GM12892 (cell line): ENCODE results near the gene XRCC1. TPM values are rescaled to one million over a fixed set of nuclear protein-coding genes. Genes with fewer than 3 reads are reported as not detected.

Experiments used
- DNase-seq: peaks from one replicate; pipeline ENCODE4 v3.0.0; 2011; ENCODE audit not compliant: insufficient read length
- FAIRE-seq: peaks from 2 replicates; lab custom pipeline; 2011; peaks lifted over from hg19 to GRCh38; lab: Jason Lieb, UNC
- POLR2A ChIP-seq: IDR thresholded peaks from 2 replicates; pipeline ENCODE4 v1.6.1; 2011; ENCODE audit warnings: low read depth, low read length, control low read depth
- POLR2AphosphoS5 ChIP-seq: IDR thresholded peaks from 2 replicates; pipeline ENCODE4 v1.6.1; 2011; ENCODE audit warnings: low read depth, low read length, control low read depth
- TAF1 ChIP-seq: IDR thresholded peaks from 2 replicates; pipeline ENCODE4 v1.6.1; 2011; ENCODE audit warnings: low read depth, mild to moderate bottlenecking, control low read depth, low read length, borderline replicate concordance
- polyA plus RNA-seq: library from polyadenylated mRNA; unstranded; fragments of >200 nt; gene quantifications from one replicate; pipeline ENCODE4 v1.2.1, GENCODE V29; 2012; ENCODE audit warnings: missing spikeins, inconsistent platforms; ENCODE audit not compliant: missing spikeins

The XRCC1 gene, protein sequence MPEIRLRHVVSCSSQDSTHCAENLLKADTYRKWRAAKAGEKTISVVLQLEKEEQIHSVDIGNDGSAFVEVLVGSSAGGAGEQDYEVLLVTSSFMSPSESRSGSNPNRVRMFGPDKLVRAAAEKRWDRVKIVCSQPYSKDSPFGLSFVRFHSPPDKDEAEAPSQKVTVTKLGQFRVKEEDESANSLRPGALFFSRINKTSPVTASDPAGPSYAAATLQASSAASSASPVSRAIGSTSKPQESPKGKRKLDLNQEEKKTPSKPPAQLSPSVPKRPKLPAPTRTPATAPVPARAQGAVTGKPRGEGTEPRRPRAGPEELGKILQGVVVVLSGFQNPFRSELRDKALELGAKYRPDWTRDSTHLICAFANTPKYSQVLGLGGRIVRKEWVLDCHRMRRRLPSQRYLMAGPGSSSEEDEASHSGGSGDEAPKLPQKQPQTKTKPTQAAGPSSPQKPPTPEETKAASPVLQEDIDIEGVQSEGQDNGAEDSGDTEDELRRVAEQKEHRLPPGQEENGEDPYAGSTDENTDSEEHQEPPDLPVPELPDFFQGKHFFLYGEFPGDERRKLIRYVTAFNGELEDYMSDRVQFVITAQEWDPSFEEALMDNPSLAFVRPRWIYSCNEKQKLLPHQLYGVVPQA
- 23.5 TPM for polyA plus RNA-seq

DNA sequence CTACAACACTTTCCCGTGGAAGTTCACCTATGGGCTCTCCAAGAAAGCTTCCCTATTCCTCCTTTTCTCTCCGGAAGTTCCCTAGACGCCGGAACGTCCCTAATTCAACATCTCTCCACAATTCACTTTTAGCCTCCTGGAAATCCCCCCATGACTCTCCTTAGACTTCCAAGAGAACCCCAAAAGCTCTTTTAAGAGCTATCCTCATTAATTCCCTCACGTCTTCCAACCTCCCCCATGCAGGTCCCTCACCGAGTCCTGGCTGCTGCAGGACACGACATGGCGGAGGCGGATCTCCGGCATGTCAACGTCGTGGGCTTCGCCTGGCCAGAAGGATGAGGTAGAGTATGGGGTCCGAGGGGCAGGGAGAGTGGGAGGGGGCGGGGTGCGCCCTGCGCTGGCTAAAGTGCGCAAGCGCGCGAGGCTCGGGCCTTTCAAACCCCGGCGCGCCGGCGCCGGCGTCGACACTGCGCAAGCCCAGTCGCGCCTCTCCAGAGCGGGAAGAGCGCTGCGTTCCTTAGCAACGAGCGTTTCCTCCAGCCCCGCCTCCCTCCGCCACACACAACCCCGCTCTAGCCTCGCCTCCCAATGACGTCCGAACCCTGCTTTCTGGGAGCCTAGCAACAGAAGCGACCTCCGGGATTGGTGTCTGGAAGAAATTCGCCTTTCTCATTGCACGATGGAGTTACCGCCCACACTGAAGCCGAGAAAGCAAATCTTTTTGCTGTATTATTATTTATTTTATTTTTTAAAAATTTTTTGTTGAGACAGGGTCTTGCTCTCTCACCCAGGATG, at the start of gene XRCC1, which contains the start of gene PINLYP:
XRCC1 (minus strand) TSS at position 372 of the 795 bp plus-strand sequence; CDS start at position 303, 69 bp downstream.
PINLYP (plus strand) TSS at position 646 of the 795 bp plus-strand sequence. CDS start 1,391 bp downstream, outside the sequence.
- FAIRE-seq (peak; percentile 100), DNase-seq (peak; percentile 94)
- peak; percentile 61; the same call in 1 of the 2 replicates for TF ChIP-seq POLR2AphosphoS5
- TF ChIP-seq TAF1, result 0 out of 2 replicates have a peak, but pooled peaks have one; percentile 18
- peak; percentile 67; the same call in 1 of the 2 replicates for TF ChIP-seq POLR2A

DNA sequence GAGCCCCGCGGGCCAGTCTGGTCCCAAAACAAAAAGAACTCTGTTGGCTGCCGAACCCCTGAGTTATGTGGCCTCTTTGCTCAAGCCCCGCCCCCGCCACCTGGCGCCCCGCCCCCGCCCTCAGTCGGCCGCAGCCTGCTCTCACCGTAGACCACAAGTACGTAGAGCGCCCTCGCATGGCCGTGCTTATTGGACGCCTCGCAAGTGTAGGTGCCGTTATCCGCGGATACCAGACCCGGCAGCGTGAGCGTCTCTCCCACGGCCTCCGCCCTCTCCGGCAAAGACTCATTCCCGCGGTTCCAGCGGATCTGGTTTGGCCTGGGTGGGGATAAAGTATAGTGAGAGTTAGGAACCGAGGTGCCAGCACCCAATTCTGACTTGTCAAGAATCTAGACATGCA, 49.6 kb upstream of the XRCC1 start:
- FAIRE-seq (no peak), DNase-seq (peak; percentile 63)
- TF ChIP-seq POLR2A (no peak), TAF1 (no peak), POLR2AphosphoS5 (no peak)

DNA sequence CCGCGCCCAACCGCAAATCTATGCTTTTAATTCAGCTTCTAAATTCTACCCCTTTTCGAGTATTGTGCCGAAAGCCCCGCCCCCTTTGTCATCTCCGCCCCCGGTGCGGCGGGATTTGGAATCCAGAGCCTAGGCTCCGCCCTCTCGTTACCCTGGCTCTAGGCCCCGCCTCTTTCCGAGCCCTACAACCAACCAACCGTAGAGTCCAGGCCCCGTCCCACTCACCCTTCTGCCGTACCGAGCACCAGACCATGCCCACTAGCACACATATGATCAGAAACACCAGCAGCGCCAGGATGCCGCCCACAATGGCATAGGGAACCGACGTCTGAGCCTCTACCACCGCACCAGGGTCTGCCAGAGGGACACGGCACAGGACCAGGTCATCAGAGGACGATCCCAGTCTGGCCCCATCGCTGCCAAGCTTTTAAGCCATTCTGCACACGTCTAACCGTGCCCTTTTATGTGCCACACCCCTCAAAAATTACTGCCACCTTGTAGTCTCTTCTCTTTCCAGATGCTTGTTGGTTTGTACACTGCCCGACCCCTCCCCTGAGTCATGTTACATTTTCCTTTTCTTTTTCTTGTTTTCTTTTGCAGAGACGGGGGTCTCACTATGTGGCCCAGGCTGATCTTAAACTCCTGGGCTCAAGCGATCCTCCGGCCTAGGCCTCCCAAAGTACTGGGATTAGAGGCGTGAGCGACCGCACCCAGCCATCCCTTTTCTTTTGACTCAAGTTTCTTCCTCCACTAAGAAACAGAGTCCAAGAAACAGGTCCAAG, 48.8 kb upstream of the XRCC1 start:
- DNase-seq, result no peak
- no peak for FAIRE-seq
- TF ChIP-seq POLR2AphosphoS5 (no peak), TAF1 (no peak), POLR2A (no peak)

DNA sequence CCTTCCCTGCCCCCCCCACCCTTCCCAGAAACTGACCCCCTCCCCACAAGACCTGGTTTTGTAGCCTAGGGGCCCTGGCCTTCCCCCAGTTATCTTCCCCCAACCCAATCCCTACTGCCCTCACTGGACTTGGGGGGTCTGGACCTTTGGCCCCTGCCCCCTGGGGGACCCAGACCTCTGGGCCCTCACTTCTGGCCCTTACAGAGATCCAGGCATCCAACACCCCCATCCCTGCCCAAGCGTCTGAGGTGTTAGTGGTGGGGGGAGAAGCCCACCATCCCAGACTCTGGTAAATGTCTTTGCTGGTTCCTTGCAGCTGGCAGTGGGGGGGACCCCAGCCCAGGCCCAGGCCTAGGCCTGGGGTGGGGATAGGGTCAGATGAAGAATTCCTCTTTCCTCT, 47.6 kb upstream of the XRCC1 start:
- DNase-seq (no peak), FAIRE-seq (no peak)
- no peak for TF ChIP-seq TAF1
- TF ChIP-seq POLR2AphosphoS5, result no peak
- TF ChIP-seq POLR2A, result no peak

DNA sequence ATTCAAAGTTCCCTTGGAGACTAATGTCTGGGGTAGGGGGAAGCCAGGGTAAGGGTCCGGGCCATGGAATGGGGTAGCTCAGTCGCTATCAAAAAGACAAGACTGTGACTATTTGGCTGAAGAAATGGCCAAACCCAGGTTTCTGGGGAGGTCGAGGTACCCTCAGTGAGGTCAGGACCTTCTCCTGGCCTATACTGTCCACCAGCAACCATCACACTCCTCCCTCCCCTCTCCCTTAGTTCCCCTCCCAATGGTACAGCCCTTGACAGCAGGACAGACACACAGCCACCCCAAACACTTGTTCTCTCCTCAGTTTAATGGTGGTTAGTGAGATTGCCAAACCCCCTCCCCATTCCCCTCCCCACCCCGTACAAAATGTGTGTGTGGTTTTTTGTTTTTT, 46.7 kb upstream of the XRCC1 start:
- DNase-seq (no peak), FAIRE-seq (no peak)
- TF ChIP-seq POLR2A, result no peak

DNA sequence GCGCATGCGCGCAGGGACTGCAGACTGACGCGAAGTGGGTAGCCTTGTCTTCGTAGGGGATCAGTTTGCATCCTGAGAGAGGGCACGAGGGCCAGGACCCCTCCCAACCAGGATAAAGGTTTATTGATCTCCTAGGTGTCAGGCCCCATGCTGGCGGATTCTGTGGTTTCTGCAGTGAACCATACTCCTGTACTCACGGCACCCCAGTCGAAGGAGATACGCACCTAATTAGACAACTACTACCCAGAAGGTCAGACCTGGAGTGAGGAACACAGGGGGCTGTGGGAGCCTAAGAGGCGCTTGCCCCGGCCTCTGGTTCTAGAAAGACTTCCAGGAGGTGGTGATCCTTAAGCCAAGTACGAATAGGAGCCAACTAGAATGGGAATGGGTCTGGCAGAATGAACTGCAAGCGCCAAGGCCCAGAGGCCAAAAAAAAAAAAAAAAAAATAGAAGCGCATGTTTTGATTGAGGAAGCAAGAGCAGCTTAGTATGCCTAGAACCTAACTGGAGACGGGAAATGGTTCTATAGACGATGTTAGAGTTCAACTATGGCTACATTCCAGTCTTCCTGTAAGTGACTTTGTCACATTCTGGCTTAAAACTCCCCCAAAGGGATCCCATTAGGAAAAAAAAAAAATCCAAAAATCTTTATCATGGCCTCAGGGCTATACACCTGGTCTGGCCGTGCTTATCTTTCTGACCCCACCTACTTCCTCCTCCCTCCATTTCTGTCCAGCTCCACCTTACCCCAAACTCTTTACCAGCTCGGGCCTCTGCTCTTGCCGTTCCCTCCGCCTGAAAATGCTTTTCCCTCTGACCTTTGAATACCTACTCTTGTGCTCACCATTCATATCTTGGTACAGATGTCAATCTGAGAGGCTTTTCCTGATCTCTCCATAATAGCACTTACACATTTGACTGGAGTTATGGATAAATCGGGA, 45.0 kb upstream of the XRCC1 start:
- FAIRE-seq (no peak), DNase-seq (no peak)
- no peak for TF ChIP-seq TAF1
- TF ChIP-seq POLR2A, result no peak
- no peak for TF ChIP-seq POLR2AphosphoS5

DNA sequence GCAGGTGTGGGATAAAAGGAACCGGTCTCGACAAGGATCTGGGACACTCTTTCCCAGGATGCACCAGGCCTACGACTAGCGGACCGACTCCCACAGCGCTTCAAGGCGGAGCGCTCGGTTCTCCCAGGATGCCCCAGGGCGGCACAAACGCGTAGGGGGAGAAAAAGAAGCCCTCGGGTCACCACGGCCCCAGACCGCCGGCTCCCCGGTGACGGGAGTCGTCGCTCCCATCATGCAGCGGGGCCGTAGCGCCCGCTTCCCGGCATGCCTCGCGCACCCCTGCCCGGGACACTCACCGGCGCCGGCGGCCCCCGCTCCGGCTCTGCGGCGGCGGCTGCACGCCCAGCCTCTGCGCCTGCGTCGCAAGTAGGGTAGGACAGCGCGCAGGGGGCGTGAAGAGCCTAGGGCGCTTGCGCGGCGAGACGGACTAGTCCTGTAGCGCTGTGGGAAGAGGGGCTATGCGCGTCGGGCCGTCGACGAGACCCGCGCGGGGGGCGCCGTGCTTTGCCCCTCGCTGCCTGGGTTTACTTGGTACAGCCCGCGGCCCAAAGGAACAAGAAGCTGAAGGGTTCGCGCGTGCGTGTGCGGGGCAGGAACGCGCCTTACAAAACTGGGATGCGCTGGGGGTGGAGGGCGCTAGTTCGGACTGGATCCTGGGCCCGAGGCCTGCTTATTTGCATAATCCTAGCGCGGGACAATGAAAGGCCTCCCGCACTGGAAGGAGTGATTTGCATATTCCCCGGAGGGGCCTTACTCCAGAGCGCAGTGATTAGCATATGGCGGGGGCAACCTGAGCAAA, 44.1 kb upstream of the XRCC1 start, which contains the start of gene ZNF428:
ZNF428 (minus strand) TSS at position 368 of the 799 bp plus-strand sequence. CDS start 5,325 bp downstream, outside the sequence.
- peak; percentile 98 for FAIRE-seq
- TF ChIP-seq TAF1 (peak; percentile 65), POLR2AphosphoS5 (peak; percentile 71; the same call in 1 of the 2 replicates), POLR2A (peak; percentile 88)
- DNase-seq, result peak; percentile 93

DNA sequence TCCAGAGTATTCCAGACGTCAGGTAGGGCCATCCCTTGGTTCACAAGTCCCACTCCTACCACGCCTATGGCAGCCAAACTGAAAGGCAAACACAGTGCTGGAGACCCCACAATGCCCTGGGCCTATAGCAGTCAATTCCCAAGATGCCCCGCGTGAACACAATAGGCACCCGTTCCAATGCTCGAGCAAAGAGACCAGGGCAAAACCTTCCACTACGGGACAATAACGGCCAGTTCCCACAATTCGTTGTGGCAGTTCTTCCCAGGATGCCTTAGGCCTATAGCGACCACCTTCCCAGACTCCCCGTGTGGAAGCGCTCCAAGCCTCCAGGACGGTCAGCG, 43.6 kb upstream of the XRCC1 start:
- TF ChIP-seq POLR2A (no peak), POLR2AphosphoS5 (no peak), TAF1 (no peak)
- peak; percentile 51 for DNase-seq
- peak; percentile 91 for FAIRE-seq

DNA sequence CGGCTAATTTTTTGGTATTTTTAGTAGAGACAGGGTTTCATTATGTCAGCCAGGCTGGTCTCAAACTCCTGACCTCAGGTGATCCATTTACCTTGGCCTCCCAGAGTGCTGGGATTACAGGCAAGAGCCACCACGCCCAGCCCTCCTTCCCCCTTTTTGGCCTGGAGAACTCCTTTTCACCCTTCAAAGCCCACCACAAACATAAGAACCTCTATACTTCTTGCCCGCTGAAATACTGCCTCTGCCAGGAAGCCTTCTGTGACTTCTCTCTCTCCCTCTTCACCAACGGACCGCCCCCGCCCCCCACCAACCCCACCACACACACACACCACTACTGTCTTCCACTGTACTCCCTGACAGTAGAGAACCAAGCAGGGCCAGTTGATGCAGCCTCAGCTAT, 41.6 kb upstream of the XRCC1 start:
- TF ChIP-seq POLR2A (no peak), TAF1 (no peak), POLR2AphosphoS5 (no peak)
- FAIRE-seq (no peak), DNase-seq (no peak)
